Measurements from ENCODE around the gene IRX5.
A peak's percentile ranks its signal among the peaks of the same experiment; 100 is the strongest.

The IRX5 gene

DNA sequence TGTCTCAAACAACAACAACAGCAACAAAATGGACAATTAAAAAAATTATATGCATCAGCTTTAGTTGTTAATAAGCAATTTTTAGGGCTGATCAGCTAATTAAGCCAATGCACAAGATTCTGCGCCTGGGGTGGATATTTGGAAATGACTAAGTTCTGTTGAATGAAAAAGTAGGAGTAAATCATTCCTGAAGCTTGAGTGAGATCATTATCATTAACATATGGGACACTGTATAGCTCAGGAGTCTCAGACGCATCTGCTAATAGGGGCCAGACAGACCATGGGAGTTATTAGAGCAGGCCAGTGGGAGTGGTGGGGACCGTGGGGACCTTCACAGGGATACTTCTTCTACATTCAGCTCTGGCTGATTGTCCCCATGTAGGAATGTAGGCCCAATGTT, 22.8 kb downstream of the IRX5 start:
- DNase-seq: no peak

DNA sequence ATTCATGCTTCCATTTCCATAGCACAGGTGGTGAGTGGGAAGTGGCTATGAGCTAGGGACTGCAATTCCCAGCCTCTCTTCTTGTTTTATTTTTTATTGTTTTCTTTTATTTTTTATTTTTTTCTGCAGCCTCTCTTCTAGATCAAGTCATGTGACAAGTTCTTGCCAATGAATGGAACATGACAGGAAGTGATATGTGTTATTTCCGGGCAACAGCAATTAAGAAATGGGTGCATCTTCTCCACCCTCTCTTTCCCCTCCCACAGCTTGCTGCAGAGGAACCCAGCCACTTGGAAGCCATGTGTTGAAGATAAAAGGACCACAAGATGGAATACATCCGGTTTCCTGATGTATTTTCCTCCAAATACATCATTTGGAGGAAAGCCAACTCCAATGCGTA, 23.6 kb downstream of the IRX5 start:
- no peak for DNase-seq

DNA sequence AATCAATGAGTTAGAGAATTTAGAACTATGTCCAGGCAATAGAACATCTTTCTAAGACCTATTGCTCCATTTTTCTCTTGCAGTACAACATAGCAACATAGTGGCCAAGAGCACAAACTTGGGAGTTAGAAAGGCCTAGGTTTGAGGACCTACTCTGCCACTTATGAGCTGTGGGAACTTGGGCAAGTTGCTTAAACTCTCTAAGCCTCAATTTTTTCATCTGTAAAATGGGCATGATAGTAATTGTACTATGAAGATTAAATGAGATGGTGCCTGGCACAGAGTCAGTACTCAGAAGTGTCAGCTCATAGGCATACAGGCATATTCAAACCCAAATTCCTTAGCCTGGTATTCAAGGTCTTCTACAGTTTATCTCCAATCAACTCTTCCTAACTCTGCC, 25.1 kb downstream of the IRX5 start:
- no peak for DNase-seq

DNA sequence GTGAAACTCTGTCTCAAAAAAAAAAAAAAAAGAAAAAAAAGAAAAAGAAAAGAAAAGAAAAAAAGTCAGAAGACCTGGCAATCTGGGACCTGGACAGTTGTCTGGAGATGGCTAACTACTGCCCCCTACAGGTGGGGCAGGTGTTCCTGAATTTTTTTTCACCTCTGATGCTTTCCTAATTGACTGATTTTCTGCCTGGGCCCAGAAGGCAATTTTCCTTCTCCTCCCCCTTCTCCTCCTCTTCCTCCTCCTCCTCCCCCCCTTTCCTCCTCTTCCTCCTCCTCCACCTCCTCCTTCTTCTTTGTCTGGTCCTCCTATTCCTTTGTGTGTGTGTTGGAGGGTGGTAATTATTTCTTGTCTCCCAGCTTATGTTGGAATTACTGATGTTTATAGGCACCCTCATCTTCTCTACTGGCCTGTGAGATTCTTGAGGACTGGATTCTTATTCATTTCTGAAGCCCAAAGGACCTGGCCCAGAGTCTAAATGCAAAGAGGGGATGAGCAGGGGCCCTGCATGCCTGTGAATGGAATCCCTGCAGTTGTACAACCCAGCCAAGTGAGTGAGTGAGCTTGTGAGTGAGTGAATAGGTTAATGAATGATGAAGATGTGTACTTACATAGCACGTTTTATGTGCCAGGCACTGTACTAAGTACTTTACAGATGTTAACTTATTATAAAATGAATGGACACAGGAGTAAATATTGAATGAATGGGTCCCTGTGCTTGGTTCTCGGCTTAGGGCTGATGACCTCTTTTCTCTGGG, 26.9 kb downstream of the IRX5 start:
- peak in 1 of 2 experiments; percentile 24 for DNase-seq

DNA sequence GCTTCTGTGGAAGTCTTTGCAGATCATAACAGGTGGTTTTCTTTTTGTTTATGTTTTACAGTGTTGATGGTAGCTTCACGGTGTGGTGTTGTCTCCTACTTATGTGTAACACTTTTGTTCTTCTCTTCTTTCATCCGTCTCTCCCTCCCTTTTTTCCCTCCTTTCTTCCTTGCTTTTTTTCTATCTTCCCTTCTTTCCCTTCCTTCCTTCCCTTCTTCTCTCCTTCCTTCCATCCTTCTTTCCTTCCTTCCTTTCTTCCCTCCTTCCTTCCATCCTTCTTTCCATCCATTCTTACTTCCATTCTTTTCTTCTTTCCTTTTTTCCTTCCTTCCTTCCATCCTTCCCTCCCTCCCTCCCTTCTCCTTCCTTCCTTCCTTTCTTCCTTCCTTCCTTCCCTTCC, 31.4 kb downstream of the IRX5 start:
- DNase-seq: no peak

DNA sequence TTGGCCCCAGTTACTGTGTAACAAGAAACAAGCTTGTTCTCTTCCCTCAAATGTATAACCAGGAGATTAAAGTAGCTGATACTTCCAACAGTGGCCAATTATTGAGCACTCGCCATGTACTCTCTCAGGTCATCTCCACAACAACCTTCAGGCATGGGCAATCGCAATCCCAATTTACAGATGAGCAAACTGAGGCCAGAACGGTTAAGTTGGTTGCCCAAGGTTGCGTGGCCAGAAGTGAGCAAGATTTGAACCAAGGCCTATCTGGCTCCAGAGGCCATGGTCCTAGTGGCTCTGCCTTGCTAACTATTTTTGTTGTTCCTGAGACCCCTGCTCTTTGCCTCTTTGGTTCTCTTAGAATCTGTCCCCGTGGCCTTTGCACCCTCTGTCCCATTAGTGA, 33.6 kb downstream of the IRX5 start:
- no peak for DNase-seq

DNA sequence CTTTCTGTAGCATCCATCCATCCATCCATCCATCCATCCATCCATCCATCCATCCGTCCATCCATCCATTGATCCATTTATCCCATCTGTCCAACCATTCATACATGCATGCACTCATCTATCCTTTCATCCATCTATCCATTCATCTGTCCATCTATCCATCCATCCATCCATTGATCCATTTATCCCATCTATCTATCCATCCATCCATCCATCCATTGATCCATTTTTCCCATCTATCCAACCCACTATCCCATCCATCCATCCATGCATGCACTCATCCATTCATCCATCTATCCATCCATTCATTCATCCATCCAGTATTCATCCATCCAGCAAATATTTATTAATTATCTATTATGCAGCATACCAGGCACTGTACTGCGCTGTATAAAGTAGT, 34.8 kb downstream of the IRX5 start:
- DNase-seq: no peak

DNA sequence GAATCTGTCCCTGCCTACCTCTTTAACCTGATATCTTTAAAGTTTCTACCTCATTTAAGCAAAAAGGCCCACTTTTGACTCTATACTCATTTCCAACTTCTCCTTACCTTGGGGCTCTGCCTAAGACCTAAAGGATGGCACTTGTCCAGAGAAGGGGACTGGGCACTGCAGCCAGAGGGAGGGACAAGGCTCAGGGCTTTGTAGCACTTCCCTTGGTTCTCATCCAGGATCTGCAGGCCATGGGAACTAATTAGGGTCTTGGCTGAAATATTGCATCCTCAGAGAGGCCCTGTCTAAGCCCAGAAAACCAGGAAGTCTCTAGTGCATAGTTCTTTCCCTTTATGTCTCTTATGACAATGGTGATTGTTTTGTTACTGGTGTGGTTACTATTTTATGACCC, 37.3 kb downstream of the IRX5 start:
- no peak for DNase-seq

DNA sequence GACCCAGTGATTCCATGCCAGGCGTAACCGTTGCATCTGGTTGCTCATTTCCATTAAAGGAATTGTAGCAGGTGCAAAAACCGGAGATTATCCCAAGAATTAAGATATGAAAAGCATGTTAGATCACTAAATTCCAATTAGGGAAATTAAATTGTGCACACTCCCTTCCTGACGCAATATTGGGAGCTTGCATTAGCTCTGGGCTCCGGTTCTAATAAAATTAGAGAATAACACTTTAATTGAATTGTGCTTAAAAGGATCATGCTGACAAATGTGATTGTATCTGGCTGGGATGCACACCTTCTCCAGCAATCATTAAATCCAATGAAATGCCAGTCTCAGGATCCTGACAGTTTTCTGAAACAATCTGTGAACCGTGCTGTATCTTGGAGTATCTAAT, 38.1 kb downstream of the IRX5 start:
- DNase-seq: no peak

DNA sequence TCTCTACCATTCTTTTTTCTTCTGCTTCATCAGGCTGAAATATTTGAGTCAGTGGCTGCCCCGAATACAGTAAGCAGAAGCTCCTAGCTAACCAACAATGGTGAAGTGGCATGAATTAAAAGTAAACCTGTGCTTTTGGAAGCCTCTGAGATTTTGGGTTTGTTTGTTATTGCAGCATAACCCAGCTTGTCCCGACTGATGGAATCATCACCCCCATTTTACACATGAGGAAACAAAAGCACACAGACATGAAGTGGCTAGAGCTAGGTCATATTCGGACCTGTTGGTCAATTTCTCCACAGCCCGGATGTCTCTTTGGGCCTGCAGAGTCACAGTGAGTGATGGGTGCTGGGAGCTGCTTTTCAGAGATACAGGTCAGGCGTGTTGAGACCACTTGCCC, 39.4 kb downstream of the IRX5 start:
- DNase-seq: no peak

DNA sequence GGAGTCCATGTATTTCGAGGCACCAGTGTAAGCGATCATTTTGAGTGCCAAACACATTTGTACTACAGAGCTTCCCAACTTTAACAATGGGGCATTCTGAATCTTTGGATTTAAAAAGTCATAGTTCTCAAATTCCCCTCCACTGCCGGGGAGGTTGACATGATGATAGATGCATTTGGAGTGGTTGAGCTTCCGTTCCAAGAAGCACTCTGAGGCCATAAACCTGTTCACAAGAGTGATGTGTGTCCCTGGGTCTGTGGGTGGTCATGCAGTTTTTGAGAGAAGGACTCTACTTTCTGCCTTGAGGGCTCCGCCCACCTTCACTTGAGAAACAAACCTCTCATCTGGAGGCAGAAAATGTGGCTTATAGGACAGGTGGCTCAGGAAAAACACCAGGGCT, 43.7 kb downstream of the IRX5 start:
- no peak for DNase-seq

DNA sequence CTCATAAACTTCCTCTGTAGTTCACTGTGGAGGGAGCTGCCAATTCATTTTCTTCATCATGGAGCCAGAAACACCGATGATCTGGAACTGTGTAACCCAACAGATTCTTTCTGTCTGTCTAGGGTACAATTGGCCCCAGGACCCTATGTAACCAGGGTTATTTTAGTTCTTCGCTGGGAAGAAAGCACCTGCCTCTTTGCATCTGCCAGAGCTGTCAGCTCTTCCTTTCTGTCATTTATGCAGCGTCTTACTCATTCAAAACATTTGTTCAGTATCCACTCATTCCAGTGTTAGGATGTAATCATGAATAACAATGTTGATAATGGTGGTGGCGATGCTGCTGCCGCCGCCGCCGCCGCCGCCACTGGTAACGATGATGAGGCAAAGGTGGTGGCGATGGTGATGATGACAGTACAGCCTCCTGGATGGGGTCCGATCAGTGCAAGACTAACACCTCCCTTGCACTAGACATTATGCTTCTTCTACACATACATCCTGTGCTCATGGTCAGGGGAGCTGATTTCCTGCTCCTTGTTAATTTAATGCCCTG, 46.1 kb downstream of the IRX5 start:
- no peak for DNase-seq

DNA sequence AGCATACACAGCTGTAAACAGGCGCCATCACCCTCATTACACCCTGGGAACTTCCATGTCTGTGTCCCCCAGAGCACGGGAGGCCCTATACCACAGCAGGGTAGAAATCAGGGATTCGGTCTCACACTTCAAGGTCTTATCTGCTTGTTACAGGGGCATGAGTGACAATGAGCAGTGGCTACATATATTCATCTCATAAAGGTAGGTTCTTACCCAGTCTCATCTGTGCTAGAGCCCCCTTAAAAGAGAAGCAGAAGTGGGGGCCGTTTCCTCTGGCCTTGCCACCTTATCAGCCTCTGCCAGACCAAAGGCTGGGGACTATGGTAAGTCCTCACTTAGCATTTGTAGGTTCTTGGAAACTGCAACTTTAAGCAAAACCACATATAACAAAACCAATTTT, 46.5 kb downstream of the IRX5 start:
- no peak for DNase-seq

DNA sequence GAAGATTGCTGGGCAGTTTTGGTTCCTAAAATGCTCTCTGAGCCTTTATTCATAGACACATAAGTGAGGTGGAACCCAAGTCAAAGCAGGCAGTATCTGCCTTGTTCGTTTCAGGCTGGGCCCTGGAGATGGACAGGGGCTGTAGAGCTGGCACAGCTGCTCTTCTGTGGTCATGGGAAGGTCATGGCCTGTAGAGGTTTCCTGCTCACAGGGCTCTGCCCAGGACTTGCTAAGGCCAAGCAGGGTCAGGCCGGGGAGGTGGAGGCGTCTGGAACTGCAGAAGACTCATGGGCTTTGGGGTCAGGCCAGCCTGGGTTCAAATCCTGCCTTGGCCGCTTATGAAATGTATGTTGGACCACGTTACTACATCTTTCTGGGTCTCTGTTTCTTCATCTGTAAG, 50.2 kb downstream of the IRX5 start:
- no peak for DNase-seq

Measured in NCI-H446 (cell line).